Measurements from ENCODE around the gene UBR4.
"Not testable (repeated sequence)": the region's sequence is repeated elsewhere in the genome, so short reads cannot be mapped to it uniquely, and the experiment has no call there.

The UBR4 gene

DNA sequence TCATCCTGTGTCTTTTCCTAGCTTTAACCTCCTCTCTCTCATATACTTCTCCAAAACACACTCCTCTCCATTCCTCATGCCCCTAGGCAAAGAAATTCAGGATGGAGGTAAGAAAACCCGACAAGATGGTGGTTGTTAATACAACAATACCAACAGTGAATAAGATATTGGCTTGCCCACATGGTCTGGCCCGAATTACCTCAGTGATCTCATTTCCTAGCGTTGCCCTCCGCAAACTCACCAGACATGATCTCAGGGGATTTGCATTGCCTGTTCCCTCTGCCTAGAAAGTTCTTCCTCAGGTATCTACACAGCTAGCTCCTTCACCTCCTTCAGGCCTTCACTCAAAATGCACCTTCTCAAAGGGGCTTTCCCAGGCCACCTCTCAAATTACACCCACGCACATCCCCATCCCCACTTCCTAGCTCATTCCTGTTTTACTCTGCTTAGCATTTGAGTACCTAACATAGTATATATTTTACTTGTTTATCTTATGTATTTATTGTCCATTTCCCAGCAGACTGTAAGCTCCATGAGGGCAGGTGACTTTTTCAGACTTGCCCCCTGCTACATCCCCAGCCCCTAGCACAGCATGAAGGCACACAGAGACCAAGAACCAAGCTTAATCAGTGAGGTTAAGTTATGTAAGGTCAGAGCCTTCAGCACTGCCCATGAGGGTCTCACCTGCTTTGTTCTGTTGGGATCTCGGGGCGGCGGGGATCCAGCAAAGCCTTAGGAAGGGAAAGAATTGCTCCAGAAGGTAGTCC lies 10.2 kb upstream of the UBR4 start:
- DNase-seq (ENCODE audit: low read depth in 2 of 2), result no peak

DNA sequence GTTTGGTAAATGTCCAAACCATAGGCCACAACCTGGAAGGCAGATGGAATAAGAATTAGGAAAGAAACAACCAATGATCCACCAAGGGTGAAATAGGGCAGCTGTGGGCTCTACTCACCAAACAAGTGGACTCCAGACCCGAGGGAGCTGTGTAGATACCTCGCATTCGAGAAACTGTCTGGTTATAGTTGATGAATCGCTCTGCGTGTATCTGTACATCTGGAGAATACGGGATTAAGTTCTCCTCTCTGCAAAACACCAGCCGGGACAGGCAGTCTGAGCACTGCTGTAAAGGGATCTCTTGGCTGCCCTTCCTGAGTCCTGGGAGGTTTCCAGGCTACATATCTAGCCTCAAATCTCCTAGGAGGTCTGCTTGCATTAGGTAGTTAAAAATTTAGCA lies 9.4 kb upstream of the UBR4 start:
- no peak for DNase-seq (ENCODE audit: low read depth in 2 of 2)

DNA sequence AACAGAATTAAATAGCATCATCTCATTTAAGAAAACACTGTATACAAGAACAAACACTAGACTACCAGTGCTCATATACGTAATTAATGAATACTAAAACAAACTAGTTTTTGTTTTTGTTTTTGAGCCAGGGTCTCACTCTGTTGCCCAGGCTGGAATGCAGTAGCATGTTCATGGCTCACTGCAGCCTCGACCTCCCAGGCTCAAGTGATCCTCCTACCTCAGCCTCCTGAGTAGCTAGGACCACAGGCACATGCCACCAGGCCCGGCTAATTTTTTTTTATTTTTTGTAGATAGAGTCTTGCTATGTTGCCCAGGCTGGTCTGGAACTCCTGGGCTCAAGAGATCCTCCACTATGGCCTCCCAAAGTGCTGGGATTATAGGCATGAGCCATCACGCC lies 6.5 kb upstream of the UBR4 start:
- not testable (repeated sequence) for DNase-seq (ENCODE audit: low read depth in 2 of 2)

DNA sequence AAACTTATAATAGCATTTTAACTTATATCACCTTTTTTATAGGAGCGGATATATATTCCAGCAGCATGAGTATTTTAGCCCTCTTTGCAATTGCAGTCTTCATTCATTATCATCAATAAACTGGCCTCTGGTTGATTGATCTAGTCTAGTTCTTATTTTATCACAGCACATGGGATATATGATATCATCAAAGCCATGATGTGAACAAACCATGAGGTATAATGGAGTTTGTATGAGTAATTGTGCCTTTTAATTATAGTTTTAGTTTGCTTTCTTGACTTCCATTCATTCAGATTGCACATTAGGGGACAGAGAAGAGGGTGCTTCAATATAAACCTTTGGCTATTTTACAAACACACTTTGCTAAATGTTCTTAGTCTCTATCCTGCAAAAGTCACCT lies 3.5 kb upstream of the UBR4 start:
- no peak for DNase-seq (ENCODE audit: low read depth in 2 of 2)

DNA sequence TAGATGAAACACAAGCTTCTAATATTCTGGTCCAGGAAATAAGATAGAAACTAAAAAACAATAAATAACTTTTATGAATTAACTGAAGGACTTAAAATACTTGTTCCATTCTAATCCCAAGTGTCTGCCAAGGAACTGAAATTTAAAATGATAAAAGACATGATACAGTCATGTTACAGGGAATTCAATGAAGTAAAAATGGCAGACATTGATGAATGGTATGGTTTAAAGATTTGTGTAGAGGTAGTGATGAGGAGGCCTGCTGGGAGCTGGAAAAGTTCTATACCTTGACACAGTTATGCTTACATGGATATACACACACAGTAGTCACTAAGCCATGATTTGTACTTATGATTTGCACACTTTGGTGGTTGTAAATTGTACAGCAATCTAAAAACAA lies 2.1 kb upstream of the UBR4 start:
- no peak for DNase-seq (ENCODE audit: low read depth in 2 of 2)

DNA sequence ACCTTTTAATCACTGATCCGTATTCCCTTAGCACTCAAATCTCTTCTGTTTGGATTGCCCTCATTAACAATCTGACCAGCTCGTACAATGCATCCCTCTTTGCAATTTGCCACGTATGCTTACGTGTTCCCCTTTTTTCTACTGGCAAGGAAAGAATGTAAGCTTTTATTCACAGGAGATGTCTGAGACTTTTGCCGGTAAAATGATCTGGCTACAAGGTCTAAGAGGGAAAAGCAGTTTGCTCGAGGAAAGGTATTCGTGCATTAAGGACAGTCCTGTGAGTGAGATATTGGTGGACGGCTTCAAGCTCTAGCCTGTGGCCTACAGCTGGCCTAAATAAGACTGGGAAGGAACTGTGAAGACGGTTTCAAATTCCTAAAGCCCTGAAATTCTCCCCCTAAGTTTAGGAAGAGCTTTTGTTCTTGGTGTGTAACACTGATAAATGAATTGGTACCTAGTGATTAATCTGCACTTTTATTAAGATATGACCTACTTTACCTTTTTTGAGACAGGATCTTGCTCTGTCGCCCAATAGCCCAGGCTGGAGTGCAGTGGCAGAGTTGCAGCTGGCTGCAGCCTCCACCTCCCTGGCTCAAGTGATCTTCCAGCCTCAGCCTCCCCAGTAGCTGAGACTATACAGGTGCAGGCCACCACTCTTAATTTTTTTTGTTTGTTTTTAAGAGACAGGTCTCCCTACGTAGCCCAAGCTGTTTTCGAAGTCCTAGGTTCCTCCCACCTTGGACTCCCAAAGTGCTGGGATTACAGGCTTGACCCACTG lies 895 bp upstream of the UBR4 start:
- no peak for DNase-seq (ENCODE audit: low read depth in 2 of 2)

DNA sequence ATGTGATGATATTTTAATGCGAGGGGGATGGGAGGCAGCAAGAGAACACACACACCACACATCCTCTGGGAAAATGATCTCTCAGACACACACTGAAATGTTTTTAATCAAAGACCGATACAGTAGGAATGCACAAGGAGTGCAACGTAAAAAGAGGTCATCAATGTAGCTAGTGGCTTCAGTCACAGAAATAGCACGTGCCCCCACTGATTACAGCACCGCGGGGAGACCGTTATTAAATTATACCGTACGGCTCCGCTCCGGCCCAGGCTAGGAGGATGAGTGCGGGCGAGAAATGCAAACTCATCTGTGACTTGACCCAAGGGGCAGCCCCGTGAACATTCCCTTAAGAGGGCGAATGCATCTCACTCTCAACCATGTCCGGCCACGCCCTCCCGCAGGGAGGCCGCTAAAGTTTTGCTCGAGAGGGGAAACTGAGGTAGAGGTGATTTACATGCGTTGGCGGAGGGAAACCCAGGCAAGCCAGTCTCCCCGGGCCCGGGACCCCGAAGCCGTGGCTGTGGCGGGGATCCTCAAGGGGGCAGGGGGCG lies 552 bp downstream of the UBR4 start:
- peak; percentile 64 to 66 for DNase-seq (ENCODE audit: low read depth in 2 of 2)

DNA sequence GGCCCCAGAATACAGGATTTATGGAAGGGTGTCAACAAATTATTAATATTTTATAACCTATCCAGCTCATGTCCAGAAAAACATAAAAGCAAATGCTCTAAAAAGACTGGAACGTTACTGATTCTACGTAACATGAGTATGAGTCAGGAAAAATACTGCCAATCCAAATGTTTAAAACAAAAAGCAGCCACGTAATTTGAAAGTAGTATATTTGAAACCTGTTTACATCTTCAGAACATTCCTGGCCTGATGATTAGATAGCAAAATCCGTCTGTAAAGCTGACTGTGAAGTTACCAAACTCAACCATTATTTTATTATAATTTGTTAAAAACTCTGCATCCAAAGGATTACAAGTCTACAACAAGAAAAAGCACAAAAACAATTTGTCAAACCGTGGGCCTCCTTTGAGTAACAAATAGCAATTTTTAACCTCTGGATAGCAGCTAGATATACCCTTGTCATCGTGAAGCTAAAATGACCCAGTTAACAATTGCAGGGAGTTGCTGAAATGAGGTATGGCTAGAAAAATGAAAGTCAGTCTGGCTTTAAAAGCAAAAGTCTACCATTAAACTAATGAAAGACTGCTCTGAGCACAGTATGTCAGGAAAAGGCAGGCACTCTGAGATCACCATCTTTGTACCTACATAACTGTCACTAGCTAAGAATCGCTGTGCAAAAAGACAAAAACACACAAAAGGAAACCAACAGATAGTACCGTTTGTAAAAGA lies 1.2 kb downstream of the UBR4 start:
- no peak for DNase-seq (ENCODE audit: low read depth in 2 of 2)

DNA sequence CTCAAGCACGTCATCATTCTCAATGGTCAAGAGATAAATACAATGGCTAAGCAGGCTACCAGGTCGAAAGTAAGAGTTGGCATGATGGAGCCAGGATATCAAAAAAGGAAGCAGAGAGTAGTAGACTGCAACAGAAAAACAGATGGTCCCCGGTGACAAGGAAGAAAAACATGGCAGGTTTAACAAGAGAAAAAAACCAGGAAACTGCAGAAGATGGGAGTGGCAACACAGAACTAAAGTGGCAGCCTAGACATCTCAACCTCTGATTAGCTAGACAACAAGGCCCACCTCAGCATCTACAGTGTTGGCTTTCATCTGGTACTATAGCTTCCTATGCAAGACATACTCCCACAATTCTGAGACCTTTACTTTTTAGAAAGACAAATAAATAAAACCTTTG lies 3.1 kb downstream of the UBR4 start:
- DNase-seq (ENCODE audit: low read depth in 2 of 2), result no peak

DNA sequence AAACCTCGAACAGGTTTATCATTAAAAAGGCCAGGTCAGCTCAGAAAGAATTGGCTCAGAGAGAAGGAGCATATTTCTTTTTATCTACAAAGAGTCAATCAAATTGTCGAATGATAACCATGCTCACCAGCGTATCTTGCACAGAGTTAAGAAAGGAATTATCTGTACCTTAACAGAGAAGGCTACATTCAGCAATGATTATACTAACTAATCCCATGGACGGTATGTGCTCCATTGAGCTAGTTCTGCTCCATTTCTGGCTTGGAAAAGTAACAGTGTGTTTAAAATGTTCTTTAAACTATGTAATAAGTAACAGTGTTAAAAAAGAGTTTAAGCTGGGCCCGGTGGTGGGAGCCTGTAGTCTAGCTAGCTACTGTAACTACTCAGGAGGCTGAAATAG lies 4.2 kb downstream of the UBR4 start:
- DNase-seq (ENCODE audit: low read depth in 2 of 2), result no peak

DNA sequence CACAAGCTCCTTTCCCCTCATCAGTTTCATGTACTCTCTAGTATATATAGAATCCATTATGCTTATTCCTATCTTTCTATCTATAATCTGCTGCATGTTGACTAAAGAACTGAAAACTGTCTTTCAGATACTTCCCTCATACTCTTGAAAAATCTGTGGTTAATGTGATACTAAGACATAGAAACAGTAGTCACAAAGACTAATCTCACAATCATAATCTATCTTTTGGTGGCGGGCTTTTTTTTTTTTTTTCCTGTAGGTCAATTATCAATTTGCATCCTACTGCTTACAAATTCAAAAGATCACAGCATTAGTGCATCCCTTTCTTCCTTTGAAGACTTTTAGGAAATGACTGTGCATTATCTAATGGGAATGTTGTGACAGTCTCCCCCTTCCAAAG lies 4.7 kb downstream of the UBR4 start:
- DNase-seq (ENCODE audit: low read depth in 2 of 2), result no peak

DNA sequence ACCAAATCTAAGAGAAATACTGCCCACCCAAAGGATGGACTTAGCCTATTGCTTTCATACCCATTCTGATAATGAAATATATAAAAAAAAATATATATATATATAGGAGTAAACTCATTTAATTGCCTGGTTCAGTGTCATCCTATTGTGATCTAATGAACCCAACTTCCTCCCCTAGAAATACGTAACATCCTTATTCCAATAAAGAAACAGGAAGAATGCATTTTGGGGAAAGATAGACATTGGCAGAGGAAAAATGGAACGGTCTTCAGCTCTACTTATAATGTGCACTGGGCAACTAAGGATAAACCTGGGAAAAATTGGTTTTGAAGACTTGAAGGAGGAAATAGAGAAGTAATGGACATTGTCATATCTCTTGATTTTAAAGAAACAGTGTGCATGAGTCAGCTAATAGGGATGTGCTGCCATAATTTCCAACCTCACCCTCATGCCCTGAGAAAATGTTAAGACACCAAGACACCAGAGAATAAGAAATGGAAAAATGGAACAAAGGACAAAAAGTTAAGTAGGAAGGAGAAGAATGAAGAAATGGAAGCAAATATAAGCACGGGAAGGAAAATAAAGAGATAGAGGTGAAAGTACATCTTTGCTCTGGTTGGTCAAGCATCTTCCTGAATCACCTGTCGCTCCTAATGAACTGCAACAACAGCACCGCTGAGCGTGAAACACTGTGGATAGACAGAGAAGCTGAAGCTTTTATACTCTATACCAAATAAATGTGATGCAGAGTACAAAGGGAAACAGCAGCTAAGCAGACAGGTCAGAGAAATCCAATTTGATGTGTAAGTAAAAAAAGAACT lies 5.4 kb downstream of the UBR4 start:
- no peak for DNase-seq (ENCODE audit: low read depth in 2 of 2)

DNA sequence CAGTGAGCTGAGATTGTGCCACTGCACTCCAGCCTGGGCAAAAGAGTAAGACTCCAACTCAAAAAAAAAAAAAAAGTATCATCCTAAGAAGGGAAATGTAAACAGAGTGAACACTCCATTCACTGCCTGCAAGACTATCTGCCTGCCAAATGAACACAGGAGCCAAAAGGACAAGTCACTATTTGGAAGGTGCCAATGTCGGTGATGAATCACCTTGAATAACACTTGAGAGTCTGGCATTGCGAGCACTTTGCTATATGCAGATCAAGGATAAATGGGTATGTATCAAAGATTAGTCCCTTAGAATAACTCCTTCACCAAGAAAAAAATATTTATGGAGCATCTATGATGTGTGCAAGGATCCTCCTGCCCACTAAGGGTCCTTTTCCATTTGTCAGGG lies 6.6 kb downstream of the UBR4 start:
- no peak for DNase-seq (ENCODE audit: low read depth in 2 of 2)

DNA sequence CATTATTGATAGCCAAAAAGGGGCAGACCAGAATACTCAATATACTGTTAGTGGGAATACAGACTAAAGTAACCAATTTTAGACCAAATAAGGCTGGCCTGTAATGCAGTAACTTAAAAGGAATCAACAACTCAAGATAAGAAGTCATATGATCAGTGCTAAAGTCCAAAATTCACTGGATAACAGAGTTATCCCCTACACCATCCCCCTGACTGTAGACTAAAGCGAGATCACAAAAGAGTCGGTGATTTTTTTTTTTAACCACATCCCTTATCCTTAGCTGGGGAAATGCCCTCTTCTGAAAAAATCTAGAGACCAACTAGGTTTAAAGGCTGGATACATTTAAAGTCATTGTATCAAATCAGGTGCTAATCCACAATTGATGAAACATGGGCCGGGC lies 7.7 kb downstream of the UBR4 start:
- no peak for DNase-seq (ENCODE audit: low read depth in 2 of 2)

DNA sequence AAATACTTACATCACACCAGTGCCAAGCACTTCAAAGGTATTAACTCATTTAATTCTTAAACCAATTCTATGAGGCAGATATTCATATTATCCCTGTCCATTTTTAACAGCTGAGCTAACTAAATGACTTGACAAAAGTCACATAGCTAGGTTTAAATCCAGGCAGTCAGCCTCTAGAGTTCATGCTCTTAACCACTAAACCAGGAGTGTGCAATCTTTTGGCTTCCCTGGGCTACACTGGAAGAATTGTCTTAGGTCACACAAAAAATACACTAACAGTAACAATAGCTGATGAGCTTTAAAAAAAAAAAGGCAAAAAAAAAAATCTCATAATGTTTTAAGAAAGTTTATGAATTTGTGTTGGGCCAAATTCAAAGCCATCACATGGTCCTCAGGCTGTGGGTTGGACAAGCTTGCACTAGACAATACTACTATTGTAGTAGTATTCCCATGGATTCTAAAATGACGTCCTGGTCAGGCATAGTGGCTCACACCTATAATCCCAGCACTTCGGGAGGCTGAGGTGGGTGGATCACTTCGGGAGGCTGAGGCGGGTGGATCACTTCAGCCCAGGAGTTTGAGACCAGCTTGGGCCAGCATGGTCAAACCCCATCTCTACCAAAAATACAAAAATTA lies 10.0 kb downstream of the UBR4 start:
- DNase-seq (ENCODE audit: low read depth in 2 of 2), result no peak

DNA sequence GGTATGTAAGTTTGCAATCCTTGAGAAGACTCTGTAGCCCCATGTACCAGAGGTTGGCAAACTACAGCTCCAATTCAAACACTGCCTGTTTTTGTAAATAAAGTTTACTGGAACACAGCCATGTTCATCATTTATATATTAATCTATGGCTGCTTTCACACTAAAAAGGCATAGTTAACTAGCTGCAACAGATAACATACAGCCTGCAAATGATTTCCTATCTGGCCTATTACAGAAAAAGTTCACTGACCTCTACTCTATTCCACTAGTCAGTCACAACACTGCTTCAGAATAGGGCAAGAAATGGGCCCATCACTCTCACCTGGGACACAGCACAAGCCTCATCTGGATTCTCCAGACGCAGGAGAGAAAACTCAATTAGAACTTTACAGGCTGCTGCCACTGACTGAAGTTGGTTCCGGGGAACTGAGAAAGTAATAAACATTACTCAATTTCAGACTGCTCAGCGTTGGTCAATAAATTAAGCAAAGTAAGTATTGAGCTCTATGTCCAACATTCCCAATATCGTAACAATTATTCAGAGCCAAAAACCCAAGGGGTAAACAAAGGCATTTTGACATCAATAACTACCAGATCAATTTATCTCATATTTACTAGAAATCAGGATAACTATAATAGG lies 10.6 kb downstream of the UBR4 start:
- DNase-seq (ENCODE audit: low read depth in 2 of 2), result no peak

DNA sequence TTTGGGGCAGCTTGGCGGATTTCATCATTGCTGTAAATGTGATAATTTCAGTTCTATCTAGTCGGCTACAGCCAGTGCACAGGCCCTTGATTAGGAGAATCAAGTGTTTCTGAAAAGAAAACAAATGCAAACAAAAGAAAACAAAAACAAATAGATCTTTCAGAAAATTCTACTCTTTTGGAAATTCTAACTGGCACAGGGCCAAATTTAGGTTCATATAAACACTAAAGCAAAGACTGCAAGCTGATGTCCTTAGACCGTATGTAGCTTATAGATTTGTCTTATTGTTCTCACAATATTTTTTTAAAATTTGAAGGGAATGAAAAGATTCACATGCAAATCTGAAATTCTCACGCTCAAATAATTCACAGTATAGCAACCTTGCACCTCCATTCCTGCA lies 11.2 kb downstream of the UBR4 start:
- no peak for DNase-seq (ENCODE audit: low read depth in 2 of 2)

DNA sequence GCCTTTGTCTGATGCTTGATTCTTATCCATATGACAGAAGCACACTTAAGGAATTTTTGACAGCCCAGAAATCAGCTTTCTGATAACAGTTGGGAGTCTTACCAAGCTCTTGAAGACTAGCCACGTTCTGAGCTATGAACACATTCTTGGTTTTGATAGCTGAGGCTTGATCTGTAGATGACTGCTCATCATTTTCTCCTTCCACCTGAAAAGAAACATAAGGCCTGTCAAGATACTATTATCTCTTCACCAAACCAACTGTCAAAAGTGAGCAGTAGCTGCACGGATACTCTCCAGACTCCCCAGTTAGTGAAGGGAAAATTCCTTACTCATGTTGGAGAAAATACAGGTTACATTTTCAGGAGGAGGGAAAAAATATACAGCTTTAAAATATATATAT lies 12.2 kb downstream of the UBR4 start:
- DNase-seq (ENCODE audit: low read depth in 2 of 2), result no peak

DNA sequence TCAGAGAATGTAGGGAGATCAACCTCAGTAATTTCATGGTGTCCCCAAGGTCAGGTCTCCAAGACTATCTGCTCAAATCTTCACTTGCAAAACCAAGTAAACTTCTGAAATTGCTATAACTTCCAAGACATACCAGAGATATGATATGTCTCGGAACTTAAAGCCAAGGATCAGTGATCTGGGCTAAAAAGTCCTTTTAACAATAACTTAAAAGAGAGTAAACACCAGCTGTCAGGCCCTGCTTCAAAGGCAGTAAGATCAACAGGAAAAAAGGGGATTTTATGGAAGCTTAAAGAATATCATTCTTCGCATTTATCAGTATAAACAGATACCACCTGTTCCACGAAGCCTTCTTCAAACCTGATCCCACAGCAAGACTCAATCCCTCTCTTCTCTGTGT lies 13.7 kb downstream of the UBR4 start:
- DNase-seq (ENCODE audit: low read depth in 2 of 2), result no peak

DNA sequence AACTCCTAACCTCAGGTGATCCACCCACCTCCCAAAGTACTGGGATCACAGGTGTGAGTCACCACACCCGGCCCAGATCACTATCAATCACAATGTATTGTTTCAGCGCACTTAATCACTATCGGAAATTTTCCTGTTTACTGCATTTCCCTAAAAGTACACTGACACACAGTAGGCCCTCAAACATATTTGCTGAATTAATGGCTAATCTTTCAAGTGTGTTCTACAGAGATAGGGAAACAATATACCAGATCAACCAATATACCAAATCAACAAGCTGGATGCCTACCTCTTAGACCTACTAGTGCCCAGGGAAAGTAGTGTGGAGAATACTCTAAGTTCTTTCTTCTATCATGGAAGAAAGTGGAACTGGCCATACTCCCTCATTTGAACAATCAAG lies 17.1 kb downstream of the UBR4 start:
- DNase-seq (ENCODE audit: low read depth in 2 of 2), result no peak

DNA sequence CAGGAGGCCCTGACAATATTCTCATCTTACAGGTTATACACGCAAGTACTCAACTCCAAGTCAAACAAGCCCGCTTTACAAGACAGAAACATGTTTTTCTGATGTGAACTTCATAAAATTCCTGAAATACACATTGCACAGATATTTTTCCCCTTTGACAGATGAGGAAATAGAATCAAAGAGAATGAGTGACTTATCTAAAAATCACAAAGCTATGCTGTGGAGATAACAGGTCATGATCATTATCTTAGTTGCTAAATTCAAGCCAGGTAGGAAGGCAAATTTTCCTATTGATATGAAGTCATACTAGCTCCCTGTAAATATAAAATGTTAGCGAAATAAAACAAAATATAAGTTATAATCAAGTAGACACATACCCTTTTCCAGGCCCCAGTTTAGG lies 18.3 kb downstream of the UBR4 start:
- DNase-seq (ENCODE audit: low read depth in 2 of 2), result no peak

Data from stimulated activated CD8-positive, alpha-beta memory T cell treated with anti-CD3 and anti-CD28 coated beads, Interleukin-15, amount 100 ng/mL, for 48 hours (primary cell).